GM12875 (cell line): ENCODE results near the gene STK31.
A peak's percentile ranks its signal among the peaks of the same experiment; 100 is the strongest.

Experiments used
- H3K4me3 ChIP-seq: one replicate; pipeline ENCODE4 v1.5.1; 2011; ENCODE audit warnings: low read depth, low read length, control low read depth
- CTCF ChIP-seq: IDR thresholded peaks from 2 replicates; pipeline ENCODE4 v1.5.1; 2011; ENCODE audit warnings: low read depth, mild to moderate bottlenecking, control low read depth, inconsistent platforms, low read length, moderate library complexity, borderline replicate concordance; ENCODE audit not compliant: insufficient read depth

The STK31 gene

DNA sequence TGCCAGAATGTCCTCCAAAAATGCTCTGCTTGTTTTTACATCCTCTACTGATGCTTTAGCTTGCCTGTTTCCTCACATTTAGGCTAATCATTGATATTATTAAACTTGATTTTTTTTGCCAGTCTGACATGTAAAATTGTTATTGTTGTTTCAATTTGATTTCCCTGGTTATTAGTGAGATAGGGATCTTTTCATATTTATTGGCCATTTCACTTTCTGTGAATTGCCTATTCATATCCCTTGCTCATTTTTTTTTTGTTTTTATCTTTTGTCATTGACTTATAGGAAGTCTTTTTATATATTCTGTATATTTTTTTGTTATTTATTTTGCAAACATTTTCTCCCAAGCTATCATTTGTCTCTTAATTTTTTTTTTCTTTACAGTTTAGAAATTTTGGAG is 16.8 kb upstream of the STK31 start:
- no peak overlapping the region for H3K4me3 ChIP-seq
- no peak for TF ChIP-seq CTCF

DNA sequence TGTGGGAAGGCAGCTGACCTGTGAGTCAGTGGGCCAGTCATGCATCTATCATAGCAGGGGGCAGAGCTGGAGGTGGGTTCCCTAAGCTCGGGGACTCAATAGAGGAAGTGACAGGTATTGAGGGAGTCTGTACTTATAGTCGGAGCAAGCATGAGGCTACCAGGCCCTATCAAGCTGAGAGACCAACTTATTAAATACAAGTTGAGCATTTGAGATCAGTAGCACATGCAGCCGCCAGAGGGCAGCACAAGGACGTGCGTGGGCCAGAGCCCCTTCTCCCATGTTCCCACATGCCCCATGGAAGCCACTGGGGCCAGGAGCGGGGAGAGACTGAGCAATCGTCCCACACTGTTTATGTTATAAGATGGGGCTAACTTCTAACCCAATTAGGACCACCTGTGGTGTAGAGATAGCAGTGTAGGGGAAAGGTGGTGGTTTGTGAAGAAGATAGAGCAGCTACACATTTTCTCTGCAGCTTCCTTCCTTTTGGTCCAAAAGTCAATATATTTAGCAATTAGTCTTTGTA is 13.0 kb upstream of the STK31 start:
- no peak overlapping the region for H3K4me3 ChIP-seq
- peak; percentile 84 for TF ChIP-seq CTCF

DNA sequence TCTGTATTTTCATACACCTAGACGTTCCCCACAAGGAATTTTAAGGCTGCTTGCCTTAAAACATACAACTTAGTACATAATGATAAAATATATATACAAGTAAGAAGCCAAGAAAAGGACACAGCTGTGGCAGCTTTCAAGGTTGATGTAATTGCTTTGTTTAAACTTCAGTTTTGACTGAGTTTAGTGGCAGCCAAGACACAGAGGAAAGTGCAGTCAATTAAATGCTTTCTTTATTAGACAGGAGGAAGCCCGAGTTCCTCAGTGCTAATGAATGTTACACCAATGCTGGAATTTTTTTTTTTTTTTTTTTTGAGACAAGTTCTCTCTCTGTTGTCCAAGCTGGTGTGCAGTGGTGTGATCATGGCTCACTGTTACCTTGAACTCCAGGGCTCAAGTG is 11.2 kb upstream of the STK31 start:
- no peak for TF ChIP-seq CTCF
- H3K4me3 ChIP-seq = no peak overlapping the region

GRCh38 chr7:23700046-23700445 is 10.0 kb upstream of the STK31 start:
- no peak overlapping the region for H3K4me3 ChIP-seq
- no peak for TF ChIP-seq CTCF

DNA sequence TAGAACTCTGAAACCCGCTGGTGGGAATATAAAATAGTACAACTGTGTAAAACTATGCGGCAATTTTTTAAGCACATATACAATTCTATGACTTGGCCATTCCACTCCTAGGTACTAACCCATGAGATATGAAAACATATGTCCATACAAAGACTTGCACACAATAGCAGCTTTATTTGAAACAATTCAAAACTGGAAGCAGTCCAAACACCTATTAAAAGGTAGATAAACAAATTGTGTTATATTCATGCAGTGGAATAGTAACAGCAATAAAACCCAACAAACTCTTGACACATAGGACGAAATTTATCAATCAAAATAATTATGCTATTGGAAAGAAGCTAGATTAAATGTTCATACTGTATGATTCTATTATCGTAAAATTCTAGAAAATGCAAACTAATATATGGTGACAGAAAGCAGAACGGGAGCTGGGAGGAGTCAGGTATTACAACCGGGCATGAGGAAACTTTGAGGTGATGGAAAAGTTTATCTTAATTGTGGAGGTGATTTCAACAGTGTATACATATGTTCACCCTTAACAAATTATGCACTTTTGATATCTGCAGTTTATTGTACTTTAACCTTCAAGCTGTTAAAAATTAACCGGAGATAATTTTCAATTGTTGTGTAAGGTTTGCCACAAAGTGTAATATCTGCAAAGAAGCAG is 803 bp upstream of the STK31 start:
- no peak for TF ChIP-seq CTCF
- H3K4me3 ChIP-seq = no peak overlapping the region

GRCh38 chr7:23712368-23713284 is 2.6 kb downstream of the STK31 start:
- no peak overlapping the region for H3K4me3 ChIP-seq
- TF ChIP-seq CTCF = no peak
